ENCODE data around the gene RNF4.
"Not testable (repeated sequence)": the region's sequence is repeated elsewhere in the genome, so short reads cannot be mapped to it uniquely, and the experiment has no call there.

The RNF4 gene, protein sequence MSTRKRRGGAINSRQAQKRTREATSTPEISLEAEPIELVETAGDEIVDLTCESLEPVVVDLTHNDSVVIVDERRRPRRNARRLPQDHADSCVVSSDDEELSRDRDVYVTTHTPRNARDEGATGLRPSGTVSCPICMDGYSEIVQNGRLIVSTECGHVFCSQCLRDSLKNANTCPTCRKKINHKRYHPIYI

DNA sequence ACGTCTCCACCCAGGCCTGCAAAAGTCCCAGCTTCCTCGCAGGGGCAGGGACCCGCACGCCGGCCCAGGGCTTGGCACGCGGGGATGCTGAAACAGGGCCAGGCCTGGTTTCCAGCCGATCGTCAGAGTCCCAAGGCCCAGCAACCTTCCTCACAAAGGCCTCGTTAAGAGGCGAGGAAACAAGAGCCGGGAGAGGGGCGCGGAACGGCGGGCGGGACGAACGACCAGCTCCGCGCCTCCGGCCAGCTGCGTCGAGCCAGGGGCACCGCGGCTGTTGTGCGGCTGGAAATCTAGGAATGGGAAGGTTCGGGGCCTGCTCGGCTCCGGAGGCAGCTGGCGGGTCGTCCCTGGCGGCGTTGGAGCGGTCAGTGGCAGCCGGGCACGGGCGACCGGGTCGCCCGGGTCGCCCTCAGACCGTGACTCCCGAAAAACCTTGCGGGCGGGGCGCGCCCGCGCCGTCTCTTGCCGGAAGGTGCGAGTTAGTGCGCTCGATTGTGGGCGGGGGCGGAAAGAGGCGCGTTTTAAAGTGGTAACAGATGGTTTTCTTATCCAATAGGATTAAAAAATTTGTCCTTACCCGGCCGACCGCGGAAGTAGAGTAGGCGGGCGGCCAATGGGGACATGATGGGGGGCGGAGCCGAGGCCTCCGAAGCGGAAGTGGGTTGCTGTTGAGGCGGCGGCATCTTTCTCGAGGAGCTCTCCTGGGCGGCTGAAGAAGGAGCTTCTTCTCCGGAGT is at the start of gene RNF4:
TSS of gene RNF4 (plus strand) at position 651 of the 736 bp plus-strand sequence. CDS start 21,388 bp downstream, outside the sequence.
- peak; percentile 95 for DNase-seq

DNA sequence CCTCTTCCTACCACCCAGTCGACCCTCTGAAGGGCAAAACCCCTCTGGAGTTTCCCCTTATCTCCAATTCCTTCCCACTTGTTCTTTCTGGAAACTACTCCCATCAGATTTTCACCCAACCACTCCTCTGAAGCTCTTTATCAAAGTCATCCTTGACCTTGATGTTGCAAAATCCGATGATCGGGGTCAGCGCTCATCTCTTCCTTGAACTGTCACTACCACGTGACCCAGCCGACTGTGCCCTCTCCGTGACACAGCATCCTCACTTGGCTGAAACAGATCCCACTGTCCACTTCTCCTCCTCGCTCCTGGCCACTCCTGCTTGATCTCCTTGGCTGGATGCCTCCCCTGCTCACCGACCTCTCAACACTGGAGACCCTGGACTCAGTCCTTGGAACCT is 49.1 kb upstream of the RNF4 start:
- no peak for DNase-seq

DNA sequence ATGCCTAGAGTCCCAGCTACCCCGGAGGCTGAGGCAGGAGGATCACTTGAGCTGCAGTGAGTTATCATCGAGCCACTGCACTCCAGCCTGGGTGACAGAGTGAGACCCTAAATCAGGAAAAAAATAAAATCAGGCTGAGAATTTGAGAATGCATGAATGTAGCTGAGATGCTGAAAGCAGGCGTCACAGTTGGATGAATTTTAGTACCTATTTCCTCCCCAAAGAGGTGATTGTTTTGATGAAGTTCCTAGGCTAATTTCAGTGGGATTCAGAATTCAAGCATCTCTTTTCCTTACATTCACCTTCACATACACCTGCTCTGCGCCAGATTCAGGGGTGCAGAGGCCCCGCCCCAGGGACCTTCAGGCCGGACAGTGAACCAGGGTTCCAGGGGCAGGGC is 47.0 kb upstream of the RNF4 start:
- no peak for DNase-seq

DNA sequence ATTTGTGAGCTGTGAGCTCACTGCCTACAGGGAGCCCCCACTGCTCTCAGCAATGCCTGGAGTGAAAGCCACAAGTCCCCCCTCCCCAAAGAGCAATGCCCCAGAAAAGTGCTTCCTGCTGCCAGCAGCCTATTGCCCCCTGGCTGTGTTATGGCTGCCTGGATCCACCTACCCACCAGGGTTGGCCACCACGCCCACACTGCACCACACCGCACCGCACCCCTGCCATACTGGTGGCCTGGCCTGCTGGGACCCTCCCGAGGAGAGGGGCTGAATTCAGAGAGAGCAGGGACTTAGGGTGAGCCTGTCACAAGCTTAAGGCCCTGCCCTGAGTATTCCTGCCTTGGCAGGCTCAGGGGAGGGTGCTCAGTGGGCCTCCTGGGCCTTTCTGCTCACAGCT is 45.8 kb upstream of the RNF4 start:
- DNase-seq = no peak

DNA sequence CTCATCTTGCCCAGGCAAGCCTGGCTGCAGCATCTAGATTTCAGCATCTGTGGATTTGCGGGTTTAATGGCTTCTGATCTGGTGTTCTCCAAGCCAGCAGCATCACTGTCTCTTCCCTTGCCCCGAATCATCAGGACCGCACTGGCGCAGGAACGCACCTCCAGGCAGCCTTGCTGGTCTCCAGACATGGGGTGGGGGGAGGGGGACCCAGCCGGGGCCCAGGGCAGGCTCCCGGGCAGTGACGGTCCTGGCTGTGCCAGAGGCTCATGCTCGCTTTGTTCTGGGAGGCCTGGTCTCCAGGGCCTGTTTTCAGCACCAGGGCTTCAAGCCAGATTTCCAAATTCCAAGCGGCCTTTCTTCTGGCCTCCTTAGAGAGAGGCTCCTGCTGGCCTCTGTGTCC is 45.2 kb upstream of the RNF4 start:
- DNase-seq = no peak

DNA sequence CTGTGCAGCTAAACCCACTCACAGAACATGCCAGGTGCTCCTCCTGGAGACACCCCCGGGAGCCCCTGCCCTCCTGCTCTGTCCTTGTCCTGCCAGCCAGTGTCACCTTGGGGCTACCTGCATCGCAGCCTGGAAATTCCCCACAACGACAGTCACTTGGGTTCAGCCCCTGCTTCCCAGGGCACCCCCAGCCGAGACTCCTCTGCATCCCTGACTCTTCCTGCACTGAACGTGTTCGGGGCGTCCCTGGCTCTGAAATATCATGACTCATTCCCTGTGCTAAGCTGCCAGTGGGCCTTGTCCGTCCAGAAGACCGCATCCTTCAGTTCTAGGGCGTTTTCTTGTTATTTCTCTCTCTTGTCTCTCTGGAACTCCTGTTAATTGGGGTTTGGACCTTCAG is 44.3 kb upstream of the RNF4 start:
- no peak for DNase-seq

DNA sequence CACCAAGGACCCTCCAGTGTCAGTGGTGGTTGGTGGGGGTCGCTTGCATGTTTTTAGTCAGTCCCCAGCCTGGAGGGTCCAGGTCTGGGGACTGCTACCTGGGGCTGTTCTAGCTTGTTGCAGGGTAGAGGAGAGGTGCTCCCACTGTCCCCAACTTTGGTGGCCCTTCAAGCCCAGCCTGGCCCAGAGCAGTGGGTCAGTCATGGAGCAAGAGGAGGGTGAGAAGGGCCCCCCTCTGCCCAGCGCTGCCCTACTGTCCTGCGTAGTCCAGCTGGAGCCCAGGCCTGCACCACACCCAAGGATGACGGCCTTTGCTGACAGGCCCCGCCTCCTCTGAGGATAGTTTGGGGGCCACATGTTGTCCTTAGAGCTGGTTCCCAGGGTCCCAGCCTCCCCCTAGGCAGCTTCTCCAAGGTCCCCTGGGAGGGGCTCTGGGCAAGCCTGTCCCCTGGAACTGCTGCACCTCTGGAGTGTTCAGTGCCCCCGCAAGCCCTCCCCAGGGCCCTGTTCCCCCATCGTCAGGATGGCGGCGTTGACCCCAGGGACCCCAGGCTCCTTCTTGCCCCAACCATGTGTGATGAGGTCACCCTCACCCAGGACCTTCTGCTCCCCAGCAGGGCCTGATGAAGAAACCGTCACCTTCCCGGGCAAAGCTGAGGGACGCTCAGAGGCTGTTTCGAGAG is 43.4 kb upstream of the RNF4 start:
- no peak for DNase-seq

DNA sequence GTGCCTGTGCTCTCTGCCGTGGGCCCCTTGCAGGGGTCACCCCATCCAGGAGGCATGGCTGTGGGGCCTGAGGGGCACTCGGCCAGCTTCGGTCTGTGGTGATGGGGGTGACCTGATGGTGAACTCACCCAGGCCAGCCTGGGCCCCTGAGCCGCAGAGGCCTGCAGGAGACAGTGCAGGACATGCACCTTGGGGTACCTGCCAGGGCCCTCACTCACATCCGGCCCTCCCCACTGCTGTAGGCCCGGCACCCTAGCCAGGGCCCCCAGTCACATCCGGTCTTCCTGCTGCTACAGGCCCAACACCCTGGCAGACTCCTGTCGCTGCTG is 42.9 kb upstream of the RNF4 start:
- no peak for DNase-seq

DNA sequence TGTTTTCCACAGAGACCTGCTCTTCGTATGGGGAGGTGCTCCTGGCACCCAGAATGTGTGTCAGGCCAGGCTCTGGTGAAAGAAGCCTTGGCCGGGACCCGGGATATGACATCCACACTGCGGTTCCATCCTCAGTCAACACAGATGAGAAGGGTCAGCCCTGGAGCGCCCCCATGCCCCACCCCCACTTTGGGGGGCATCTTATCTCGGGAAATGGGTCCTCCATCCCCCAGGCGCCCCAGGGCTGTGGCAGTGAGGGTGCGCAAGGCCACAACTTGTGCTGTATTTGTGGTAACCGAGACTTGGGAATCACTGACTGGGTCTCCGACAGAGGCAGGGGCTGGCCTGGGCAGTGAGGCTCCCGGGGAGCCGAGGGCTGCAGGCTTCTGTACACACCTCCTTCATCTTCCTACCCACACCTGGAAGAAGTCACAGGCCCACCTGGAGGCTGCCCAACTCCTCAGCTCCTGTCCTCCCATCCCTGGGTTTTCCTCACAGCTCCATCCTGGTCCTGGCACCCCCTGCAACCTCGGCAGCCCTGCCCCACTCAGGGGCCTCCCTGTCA is 42.1 kb upstream of the RNF4 start:
- no peak for DNase-seq

DNA sequence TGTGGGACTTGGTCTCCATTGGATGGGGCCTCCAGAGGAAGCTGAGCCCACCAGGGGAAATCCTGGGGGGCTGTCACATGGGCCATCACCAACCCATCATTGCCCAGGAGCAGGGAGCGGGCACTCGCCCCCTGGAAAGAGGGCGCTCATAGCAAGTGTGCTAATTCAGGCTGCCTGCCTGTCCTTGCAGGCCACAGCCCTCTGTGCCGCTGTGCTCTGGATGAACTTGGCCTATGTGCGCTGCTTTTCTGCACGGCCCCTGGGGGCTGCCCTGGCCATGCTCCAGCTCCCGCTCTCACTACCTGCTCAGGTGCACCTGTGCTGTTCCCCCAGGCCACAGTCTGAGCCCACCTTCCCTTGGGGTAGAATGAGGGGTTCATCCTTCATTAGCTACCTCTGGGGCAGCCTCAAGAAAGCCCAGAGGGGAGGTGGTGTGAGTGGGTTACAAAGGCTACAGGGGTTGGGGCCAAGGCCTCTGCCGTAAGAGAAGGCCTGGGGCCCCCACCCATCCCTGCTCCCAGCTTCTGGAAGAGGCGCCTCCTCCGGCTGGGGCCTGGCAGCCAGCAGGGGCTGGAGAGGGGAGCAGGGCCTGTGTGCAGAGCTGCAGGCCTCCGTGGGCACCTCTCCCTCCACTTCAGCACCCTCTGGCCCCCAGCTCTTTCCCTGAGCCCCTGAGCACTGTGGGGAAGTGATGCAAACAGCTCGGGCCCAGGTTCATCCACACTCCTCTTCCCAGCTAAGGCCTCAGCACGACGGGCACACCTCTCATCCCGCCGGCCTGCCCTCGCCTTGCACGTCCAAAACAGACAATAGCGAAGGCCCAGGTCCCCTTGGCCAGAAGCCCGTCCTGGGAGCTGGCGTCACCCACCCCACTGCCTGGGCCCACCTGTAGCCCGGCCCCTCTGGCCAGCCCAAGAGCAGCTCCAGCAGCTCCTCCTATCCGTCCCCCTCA is 41.2 kb upstream of the RNF4 start:
- DNase-seq = no peak

DNA sequence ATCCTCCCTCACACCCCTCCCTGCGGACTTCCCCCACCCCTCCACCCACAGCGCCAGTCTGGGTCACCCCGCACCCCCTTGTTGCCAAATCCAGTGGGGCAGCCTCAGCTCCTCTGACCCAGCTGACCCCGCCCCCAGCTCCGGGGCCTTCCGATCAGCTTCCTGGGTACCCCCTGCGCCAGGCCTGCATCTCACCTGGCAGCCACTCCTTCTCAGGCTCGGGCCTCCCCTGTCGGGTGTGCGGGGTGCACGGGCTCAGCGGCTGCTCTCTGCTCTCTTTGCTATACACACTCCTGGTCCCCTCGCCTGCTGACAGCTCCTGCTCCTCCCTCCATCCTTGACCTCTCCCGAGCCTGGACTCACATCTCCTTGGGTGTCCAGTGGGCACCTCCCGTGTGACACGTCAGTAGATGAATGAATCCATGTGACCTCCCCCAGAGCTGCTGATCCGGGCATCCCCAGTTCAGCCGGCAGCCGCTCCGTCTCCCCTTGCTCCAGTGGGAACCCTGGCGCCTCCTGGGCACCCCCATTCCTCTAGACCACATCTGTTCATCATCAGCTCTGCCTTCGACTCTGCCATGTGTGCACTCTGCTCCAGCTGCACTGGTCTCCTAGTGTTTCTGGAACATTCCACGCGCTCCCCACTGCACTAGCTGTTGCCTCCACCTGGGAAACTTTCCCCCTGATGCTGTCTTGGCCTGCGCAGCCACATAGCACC is 40.3 kb upstream of the RNF4 start:
- DNase-seq = no peak

DNA sequence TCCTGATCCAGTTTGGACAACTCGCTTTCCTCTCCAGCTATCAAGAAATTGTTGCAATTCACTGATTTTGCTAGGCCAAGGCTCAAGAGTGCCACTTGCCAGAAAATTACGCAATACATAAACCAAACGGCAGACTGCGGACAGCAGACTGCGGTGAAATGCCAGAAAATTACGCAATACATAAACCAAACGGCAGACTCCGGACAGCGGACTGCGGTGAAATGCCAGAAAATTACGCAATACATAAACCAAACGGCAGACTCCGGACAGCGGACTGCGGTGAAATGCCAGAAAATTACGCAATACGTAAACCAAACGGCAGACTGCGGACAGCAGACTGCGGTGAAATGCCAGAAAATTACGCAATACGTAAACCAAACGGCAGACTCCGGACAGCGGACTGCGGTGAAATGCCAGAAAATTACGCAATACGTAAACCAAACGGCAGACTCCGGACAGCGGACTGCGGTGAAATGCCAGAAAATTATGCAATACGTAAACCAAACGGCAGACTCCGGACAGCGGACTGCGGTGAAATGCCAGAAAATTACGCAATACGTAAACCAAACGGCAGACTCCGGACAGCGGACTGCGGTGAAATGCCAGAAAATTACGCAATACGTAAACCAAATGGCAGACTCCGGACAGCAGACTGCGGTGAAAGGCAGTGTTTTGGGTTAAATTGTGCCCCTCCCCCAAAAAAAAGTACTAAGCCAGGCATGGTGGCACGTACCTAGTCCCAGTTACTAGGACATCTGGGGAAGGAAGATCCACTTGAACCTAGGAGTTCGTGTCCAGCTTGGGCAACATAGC is 38.8 kb upstream of the RNF4 start:
- DNase-seq = not testable (repeated sequence)

DNA sequence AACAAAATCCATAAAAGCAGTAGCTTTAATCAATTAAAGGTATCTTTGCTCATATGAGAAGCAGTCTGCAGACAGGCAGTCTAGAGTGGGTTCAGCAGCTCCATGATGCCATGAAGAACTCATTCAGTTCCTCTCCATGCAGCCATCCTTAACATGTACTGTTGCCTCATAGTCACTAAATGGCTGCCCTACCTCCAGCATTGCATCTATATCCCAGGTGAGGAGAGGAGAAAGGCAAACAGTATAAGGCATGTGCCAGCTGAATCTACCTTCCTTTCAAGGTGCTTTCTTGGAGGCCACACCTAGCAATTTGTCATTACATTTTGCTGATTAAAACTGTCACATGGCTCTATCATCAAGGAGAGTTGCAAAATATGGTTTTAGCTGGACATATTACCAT is 36.9 kb upstream of the RNF4 start:
- no peak for DNase-seq

DNA sequence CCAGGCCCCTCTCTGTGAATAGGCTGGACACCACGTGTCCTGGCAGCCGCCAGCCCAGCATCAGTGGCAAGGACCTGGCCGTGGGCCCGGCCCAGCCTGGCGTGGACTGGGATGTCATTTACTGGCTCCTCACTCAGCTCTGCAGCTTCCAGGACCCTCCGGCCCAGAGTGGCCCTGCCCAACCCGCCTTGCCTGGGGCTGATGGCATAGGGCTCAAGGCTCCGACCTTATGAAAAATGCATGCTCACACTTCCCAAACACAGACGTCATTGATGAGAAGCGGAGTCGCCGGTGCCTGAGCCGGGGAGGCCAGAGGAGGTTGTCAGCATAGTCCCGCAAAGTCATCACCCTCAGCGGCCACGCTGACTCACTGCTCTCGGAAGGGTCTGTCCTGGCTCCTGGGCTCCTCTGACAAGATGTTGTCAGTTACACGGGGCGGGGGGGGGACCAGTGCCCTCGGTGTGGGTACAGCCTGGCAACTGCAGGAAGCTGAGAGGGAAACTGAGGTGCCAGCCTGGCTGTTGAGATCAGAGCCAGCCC is 35.8 kb upstream of the RNF4 start:
- no peak for DNase-seq

DNA sequence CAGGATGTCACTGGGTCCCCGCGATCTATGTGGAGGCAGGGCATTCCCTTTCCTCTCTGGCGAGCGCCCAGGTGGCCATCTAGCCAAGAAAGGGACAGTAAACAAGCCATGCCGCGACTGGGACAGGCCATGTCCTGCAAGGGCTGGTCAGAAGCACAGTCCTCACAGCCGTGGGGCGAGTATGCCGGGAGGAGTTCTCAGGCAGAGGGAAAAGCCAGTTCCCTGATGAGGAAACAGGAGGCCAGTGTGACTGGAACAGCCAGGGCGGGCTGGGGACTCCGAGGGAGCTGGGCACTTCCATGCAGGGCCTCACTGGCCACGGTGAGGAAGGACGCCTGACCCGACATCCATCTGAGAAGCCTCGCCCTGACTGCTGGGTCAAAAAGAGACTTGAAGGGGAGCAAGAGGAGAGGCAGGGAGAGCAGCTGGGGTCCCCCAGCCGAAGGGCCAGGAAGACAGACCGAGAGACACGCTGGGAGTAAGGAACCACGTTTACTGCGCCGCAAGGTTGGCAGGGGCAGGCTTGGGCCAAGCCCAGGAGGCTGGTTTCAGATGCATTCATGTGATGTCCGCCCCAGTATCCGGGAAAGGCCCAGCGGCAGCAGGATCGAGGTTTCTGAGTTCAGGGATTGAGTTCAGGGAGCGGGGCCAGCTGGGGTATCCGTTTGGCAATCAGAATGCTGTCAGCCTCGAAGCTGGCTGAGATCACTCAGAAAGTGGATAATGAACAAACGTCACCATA is 35.1 kb upstream of the RNF4 start:
- no peak for DNase-seq

DNA sequence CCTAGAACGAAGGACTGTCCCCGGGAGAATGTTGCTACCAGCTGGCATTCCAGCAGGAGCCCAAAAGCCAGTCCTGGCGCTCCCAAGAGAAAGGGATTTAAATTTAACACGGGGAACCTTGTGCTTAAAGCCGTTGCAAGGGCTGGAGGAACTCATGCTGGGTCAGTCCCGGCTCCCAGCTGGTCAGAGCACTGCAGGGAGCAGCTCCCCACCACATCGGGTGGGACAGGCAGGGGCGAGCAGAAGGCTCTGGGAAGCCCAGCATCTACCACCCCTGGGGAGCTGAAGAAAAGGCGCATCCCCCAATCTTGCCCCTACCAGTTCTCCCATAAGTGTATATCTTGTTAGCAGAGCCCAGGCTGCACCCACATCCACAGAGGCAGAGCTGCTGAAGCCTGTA is 34.5 kb upstream of the RNF4 start:
- DNase-seq = no peak

DNA sequence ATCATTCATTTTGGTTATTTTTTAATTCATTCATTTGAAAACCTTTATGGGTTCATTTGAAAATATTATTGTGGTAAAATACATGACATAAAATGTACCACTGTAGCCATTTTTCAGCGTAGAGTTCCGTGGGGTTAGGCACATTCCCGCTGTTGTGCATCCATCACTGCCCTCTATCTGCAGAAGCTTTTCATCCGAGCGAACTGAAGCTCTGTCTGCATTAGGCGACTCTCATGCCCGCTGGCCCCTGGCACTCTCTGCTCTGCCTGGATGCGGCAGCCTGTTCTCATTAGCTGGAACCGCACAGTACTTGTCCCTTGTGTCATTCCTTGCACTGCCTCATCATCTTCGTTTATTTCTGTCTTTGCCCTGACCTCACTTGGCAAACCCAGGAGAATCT is 32.6 kb upstream of the RNF4 start:
- DNase-seq = no peak

DNA sequence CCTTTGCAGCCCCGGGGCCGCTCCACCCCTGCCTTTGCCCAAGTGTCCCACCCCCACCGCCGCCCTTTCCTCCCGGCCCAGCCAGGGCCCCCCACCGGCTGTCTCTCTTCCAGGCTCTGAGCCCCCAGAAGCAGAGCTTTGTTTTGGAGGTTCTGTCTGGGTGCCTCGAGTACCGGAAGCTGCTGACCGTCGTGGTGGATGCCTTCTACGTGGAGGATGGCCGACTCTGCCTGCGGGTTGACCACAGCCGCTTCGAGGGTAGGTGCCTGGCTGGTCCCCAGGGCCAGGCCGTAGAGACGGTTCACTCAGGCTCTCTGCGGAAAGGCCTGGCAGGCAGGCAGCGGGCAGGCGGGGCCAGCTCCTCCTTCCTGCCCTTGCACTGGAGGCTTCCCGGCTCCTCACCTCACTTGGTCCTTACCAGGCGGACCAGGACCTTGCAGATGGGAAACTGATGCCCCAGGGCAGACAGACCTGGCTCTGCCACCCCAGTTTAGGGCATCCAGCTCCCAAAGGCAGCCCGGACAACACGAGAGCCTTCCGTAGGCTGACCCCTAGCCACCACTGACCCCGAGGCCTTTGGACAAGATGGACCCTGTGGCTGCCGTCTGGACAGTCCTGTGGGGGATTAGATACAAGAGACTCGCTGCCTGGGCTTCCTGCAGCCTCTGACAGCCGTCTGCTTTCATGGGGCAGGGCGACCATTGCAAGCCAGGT is 32.0 kb upstream of the RNF4 start:
- no peak for DNase-seq

DNA sequence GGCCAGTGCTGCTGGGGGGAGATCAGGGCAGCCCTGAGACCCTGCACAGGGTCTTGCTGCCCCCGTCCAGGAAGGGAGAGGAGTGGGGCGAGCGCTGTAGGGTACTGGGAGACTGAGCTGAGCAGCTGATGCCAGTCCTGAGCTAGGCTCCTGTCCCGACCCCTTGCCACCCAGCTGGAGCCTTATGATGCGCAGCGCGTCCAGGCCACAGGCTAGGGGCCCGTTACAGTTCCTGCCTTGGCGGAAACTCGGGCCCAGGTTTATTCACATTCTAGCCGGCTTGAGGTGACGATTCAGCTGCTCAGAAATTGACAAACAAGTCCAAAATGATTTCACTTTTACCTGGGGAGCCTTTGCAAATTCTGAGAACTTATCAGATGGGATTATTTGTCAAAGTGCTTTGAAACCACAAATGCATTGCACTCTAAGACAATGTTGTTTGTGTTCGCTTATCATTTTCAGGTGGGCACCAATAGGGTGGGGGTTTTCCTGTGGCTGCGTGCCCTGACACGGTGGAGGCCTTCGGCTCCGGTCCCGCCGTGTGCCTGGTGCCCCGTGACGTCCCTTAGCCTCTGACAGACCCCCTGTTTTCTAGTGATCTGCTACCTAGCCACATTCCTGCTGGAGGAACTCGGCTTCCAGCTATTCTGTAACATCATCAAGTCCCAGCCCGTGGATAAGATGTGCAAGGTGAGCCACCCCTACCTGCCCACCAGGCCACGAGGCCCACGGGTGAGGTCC is 31.3 kb upstream of the RNF4 start:
- no peak for DNase-seq
